SIG-M5 treated with dmso at 0.1 percent for 504 hours (cell line): ENCODE measurements around the gene RAB30.

Experiments
- DNase-seq: peaks from one replicate; lab custom pipeline; 2025; ENCODE audit not compliant: unreplicated experiment; lab: John Stamatoyannopoulos, UW

The RAB30 gene, protein sequence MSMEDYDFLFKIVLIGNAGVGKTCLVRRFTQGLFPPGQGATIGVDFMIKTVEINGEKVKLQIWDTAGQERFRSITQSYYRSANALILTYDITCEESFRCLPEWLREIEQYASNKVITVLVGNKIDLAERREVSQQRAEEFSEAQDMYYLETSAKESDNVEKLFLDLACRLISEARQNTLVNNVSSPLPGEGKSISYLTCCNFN

DNA sequence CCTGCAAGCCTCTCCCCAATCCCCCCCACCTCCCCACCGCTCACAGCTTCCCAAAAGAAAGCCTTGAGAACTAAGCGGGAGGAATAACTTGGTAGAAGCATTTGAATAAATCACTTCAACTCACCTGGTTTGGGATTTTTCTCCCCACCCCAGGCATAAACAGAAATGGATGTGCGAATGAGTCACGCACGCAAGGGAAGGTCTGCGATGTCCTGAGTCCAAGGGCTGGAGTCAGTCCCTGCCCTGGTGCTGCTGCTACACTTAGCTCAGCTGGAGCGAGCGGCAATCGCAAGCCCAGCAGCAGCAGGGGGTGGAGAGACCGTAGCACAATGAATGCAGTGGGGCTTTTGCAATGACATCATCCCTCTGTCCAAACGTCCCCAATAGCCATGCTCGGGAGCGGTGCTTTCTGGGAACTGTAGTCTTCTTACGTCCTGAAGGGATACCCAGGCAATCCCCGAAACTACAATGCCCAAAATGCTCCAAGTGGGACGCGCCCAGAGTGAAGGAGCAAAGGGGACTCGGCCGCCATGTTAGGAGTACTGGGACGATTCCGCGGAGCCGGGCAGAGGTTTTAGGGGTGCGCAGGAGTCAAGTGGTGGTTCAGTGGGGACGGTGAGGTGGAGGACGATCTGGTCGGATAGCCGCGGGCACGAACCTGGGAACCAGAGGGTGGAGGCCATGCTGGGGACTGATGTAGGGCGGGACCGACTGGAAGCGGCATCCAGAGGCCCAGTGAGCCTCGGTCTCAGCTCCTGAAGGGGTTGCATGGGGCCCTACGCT lies at the start of gene RAB30:
Gene RAB30 (minus strand): TSS at position 331 of the 783 bp plus-strand sequence. CDS start 74,581 bp downstream, outside the sequence.
- DNase-seq = peak; percentile 99

DNA sequence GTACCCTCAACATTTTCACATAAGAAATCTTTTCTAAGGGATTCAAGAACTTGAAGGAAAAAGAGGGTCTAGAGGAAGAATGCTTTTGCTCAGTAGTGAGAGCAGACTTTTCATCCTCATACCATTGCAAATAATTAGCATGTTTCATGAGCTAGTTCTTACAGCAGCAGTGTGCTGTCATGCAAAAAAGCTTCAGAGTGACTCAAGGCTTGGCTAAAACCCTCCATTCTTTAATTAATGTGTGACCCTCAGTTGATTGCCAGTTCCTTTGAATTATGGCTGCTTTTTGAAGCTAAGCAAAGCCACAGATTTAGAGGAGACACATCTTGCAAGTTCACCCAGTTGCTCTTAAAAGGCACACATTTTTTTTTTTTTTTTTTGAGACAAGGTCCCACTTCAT lies 48.6 kb upstream of the RAB30 start:
- no peak for DNase-seq

DNA sequence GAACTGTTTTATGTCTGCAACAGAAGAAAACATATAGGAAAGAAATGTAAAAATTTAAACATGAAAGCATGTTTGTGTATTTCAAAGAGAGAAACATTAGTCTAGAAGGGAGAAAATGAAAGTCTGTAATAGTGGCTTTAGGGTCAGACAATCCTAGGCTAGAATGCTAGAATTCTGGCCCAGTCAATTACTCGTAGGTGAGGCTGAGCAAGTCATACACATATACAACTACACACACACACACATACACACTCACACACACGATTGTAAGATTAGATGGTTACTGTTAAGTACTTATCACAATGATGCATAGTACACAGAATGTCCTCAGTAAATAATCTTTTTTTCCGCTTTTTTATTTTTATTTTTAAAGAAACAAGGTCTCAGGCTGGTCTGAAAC lies 47.5 kb upstream of the RAB30 start:
- no peak for DNase-seq

DNA sequence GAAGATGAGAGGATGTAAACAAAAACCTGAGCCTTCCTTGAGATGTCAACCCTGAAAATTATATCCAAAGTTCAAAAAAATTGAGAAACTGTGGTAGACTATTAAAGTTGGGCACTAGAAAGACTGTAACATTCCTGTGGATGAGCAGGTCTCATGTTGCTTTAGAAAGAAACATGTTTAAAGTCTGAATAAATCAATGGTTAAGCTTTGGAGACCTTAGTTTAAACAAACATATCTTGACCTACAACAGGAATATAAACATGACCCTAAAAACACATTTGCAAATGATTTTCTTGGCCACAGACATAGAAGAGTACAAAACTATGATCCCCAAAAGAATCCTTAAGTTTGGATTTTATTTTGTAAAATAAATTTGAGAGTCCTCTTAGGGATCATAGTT lies 47.1 kb upstream of the RAB30 start:
- no peak for DNase-seq

DNA sequence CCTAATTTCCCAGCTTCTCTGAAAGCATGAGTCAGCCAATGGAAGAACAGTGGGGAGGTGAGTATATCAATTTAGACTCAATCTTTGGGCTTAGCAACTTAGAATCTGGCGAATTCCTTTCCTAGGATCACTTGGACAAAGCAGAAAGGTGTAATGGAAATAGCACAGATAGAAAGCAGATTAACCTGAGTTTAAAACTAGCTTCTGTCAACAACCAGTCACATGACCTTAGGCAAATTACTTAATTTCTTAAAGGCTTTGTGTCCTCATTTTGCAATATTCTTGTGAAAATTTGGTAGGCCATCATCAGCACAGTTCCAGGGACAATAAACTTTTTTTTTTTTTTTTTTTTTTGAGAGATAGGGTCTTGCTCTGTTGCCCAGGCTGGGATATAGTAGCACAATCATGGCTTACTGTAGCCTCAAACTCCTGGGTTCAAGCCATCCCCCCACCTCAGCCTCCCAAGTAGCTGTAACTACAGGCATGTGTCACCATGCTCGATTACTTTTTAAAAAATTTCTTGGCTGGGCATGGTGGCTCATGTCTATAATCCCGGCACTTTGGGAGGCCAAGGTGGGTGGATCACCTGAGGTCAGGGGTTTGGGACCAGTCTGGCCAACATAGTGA lies 44.4 kb upstream of the RAB30 start:
- DNase-seq = no peak

DNA sequence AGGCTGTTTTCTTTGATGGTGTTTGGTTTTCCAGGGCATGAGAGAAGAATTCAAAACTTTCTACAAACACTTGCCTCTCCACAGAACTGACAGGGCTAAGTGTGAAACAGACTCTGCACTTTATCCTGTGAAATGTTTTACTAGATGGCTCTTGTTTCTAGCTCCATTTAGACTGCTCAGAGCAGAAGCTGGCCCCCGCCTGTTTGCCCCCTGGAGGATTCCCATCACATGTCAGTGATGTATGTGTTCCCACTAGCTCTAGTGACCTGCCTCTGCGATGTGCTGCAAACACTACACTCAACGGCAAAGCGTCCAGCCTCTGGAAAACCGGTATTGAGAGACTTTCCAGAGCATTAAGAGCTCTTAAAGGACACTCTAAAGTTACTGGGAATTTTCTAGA lies 43.9 kb upstream of the RAB30 start:
- no peak for DNase-seq

DNA sequence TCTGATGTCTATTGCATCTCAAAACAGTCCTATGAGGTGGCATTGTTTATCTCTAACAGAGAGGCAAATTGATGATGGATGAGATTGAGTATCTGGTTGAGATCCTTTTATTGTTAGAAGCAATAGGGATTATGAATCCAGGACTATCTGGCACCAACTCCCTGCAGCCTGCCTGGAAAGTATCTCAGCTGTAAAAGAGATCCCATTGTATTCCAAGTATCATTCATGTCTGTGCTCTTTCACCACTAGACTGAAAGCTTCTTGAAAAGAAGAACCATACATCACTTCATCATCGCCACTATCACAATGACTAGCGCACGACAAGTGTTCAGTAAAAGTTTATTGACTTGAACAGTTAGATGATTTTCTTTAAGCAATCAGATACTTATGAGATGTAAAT lies 43.3 kb upstream of the RAB30 start:
- DNase-seq = no peak

DNA sequence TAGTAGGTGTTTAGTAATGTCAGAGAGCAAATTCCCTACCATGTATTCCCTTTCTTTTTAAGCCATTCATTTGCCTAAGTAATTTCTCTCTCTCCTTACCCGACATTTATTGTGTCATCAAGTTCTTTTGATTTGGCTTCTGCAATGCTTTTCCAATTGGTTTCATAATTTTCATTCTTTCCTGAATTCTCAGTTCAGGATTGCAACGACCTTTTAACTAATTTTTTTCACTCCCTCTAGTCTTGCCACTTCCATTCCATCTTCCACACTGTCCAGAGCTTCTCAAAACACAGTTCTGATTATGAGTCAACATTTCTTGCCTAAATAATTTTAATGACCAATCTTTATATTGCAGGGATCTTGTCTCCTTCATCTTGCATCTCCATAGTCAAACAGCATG lies 41.2 kb upstream of the RAB30 start:
- DNase-seq = no peak

DNA sequence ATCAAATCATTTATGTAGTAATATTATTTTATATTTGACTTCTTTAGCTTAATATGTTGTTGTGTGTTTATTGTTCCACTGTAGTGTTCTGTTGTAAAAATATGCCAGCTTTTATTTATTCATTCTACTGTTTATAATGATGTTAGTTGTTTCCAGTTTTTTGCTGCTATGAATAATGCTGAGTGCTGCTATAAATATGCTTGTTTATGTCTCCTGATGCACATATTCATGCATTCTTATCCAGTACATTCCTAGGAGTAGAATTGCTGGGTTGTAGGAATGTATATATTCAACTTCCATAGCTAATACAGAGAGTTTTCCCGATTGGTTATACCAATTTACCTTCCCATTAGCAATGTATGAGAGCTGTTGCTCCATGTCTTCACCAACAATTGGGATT lies 33.5 kb upstream of the RAB30 start:
- DNase-seq = no peak

DNA sequence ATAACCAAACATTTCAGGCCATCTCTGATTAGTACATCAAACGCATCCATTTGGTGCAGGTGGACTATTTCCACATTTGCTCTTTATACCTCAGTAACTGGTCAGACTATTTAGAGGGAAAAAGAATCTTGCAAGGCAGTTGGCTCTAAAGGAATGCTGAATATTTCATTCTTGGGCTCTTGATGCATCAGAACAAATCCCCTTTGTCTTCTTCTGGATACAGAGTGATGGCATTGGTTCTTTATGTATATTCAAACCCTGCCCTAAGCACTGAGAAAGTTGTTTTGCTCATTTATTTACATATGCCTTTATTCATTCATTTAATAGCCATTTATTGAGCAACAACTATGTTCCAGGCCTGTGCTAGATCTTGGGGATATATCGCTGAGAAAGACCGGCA lies 31.1 kb upstream of the RAB30 start:
- DNase-seq = no peak

DNA sequence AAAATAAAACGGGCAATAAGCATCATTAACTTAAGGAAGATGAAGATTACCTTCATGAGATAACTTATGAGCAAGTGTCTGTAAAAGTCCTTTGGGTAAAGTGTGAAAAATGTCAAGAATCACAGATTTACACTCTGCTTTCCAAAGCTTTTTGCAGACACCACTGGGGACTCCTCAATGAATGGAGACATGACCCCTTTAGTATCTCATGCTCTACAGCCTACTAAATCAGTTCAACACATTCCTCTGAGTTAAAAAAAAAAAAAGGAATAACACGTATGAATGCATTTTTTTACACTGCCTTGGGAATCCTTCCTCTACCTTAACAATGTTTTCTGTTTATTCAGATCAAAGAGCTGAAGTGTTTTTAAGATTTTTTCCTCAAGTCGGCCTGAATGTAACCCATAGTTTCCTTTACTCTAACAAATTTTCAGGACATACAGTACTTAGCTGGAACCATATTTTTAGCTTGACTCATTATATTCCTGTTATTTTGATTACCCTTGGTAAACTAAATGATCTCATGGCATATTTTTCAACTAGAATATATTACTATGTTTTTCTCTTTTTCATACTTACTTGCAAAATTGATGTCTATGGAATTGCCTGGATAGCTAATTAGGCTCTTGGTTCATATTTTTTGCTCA lies 25.9 kb upstream of the RAB30 start:
- no peak for DNase-seq

DNA sequence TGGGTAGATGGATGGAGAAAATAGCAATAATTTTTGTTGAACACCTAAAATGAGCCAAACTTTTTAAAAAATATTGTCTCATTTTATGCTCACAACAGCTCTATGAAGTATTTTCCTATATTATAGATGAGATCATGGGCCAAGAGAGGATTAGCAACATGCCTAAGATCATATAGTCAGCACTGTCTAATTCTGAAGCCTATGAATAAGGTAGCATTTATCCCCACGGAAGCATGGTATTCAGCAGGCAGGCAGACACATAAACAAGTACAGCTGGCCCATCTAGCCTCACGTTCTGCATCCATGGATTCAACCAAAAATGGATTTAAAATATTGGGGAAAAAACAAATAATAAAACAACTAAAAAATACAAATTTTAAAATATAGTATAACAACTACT lies 21.9 kb upstream of the RAB30 start:
- DNase-seq = no peak

DNA sequence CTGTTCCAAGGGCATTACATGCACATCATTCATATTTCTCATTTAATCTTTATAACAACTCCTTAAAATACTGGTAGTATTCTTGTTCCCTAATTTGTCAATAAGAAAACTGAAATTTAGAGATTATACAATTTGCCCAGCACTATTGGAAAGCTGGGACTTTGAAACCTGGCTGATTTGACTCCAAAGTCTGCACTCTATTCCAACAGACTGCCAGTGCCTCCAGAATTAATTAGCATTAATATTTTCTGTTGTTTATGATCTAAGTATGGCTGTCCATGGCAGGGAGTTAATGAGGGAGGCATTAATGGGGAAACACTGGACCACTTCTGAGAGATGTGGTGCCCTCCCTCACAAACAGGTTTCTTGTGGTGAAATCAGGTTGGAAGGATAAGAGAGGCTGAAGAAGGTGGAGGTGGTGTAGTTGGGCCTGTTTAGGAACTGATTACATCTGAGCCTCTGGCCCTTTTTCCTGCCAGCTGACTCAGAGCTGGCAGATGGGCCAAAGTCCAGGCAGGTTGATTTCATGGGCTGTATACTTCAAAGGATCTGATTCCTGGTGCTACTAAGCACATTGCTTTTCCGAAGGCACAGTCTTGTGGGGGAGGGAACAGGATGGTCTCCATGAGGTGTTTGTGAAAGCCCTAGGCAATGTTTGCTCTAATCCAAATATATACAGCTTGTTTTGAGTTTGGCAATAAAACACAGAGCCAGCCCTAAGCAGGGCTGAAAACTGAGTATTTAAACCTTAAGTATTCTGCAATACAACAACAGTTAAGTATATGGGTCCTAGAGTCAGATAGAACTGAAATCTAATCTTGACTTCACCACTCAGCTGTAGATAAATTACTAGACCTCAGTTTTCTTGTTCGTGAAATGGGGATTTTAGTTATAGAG lies 21.0 kb upstream of the RAB30 start:
- DNase-seq = peak; percentile 17

DNA sequence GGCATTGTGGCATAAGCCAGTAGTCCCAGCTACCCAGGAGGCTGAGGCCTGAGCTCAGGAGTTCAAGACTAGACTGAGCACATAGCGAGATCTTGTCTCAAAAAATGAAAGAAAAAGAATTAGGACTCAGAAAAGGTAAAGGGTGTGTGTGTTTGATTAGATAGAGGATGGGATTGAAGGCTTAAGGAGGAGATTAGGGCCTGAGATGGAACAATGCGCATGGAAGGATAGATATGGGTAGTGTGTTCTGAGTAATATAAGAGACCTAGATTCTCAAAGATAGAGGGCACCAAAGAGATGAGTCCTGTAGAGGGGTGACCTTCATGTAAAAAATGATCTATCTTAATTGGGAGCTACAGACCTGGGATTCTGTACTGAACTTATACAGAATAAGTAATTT lies 17.3 kb upstream of the RAB30 start:
- DNase-seq = peak; percentile 15

DNA sequence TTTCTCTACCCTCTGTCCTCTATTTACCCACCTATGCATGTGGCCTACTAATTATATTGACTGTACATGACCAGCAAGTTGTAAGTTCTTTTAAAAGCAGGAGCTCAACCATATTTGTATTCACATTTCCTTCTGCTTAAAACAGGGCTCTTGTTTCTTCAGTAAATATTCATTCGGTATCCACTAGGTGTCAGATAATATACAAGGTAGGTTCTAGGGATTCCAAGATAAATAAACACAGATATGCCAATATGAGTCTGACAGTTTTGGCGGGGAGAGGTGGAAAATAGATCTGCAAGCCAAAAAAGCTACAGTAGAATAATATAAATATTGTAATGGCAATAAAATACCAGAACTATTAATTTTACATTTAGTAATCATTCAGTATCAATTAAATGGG lies 15.3 kb upstream of the RAB30 start:
- peak; percentile 52 for DNase-seq

DNA sequence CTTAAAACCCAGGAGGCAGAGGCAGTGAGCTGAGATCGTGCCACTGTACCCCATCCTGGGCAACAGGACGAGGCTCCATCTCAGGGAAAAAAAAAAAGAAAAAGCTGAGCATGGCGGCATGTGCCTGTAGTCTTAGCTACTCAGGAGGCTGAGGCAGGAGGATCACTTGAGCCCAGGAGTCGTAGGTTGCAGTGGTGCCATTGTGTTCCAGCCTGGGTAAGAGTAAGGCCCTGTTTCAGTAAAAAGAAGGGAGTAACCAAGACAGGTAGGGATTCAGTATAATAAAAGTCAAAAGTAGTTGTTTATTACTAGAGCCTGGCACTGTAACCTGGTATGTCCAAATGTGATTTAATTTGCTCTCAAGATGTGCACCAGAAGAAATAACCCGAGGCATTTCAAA lies 8.1 kb upstream of the RAB30 start:
- DNase-seq = no peak

DNA sequence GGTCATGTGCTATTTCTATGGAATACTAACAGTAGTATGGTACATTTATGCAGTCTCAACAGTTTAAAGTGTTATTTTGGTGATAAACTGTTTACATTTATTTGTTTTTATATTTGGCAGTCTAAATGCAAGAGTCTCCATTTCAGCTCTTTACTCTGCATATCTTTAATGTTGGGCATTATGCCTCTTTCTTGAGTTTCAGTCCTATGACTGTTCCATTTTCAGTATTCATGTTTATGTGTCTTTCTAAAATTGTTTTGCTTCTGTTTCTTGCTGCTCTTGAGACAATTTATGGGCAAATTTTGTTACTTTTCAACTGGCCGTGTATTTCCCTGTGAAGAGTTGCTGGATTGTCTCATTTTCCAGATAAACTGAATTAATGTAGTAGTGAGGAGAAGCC lies 6.6 kb upstream of the RAB30 start:
- no peak for DNase-seq

DNA sequence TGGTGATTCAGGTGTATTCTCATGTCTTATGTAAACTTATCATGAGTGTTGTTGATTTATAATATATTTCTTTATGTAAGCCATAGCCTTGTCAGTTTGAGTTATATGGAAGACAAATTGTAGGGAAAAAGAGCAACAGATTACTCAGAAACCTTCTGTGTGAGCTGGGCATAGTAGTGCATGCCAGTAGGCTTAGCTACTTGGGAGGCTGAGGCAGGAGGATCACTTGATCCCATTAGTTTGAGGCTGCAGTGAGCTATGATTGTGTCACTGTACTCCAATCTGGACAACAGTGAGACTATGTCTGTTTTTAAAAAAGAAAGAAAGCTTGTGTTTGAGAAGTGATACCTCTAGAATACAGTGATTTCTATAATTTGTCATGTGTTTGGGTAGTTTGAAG lies 2.2 kb upstream of the RAB30 start:
- DNase-seq = no peak

DNA sequence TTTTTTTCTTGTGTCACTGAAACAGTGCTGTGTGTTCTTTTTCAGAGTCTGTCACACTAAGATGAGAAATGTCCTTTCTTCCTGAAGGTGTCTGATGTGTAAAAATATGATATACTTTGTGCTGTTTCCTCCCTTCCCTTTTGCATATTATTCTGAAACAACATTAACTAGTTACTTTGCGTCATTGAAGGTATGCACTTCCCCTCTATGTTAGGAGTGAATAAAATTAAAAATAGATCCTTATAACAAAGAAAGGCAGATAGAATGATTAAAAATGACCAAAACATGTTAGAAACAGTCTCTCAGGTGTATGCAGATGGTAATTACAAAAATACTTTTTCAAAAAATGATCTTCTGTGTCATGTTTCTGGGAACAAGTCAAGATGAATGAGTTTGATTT lies 1.6 kb upstream of the RAB30 start:
- DNase-seq = no peak

DNA sequence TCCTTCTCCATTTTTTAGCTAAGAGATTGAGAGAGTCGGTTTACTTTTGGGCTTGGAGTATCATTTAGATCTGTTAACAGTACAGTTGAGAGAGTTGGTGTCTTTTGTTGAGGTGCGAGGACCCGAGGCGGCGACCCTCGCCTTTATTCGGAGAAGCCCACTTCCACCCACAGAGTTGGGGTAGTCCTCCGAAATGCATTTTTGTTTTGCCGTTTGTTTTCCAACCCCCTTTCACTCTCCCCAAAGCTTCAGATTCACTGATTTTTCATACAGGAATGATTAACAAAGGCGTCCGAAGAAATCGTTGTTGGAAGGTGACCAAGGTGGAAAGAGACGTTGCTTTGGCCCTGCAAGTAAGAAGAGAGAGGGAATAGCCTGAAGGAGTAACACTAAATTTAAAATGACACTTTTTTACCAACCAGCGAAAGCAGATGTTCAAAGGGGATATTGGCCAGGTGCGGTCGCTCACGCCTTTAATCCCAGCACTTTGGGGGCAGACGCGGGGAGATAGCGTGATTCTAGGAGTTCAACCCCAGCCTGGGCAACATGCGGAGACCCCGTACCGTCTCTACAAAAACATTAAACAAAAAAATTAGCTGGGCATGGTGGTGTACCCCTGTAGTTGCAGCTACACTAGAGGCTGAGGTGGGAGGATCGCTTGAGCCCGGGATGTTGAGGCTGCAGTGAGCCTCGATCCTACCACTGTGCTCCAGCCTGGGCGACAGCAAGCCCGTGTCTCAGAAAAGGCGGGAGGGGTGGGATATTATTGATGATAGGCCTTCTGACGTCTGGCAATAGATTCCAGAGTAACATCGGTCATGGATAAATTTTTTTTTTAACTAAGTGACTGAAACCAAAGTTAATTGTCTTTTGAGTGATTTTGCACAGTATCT lies 899 bp upstream of the RAB30 start:
- DNase-seq = no peak
